ENCODE data around the gene DNAJB5. TPM values are rescaled to one million over a fixed set of nuclear protein-coding genes. Genes with fewer than 3 reads are reported as not detected.

The DNAJB5 gene
- total RNA-seq, 1 donor from 2014 or later = 57.1 TPM

DNA sequence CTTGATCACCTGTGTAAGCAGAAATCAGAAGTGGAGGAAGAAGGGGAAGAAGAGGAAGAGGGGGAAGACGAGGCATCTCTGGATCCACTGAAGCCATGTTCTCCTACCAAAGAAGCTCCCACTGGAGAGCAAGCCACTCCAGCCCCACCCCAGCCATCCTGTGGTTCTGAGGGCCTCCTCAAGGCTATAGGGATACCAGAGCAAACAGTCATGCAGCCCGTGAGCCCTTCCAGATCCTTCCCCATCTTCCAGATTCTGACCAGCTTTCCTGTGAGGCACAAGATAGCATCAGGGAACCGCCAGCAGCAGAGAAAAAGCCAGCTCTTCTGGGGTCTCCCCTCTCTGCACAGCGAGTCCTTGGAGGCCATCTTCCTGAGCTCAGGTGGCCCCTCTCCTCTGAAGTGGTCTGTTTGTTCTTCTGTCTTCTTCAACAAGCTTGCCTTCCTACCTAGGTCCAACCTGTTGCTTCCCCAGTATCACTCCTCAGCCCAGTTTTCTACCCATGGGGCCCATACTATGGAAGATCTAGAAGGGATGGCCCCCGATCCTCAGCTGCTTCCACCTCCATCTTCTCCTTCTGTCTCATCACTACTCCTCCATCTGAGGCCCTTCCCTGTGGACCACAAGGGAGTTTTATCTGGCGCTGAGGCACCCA, 53.5 kb downstream of the DNAJB5 start:
- DNase-seq (ENCODE audit: low spot score in 2 of 2) = no peak
- no peak for FAIRE-seq

DNA sequence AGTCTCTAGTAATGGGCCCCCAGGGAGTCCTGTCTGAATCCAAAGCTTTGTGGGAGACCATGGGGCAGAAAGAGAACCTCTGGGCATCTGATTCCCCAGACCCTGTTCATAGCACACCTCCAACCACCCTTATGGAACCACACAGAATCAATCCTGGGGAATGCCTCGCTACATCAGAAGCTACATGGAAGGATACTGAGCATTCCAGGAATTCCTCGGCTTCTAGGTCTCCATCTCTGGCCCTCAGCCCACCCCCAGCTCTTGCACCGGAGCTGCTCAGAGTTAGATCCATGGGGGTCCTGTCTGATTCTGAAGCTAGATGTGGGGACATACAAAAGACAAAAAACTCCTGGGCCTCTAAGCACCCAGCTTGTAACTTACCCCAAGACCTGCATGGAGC, 54.5 kb downstream of the DNAJB5 start:
- DNase-seq (ENCODE audit: low spot score in 2 of 2) (no peak), FAIRE-seq (no peak)

Other genes with a start within 250 kb of the DNAJB5 start
- gene PHF24, start 31.5 kb upstream of the DNAJB5 start, total RNA-seq = 19.2 TPM
- 205 TPM for gene VCP, start 82.9 kb downstream of the DNAJB5 start, total RNA-seq
- 18.8 TPM for gene FANCG, start 90.2 kb downstream of the DNAJB5 start, total RNA-seq
- gene PIGO, start 106.8 kb downstream of the DNAJB5 start, total RNA-seq = 6.9 TPM
- gene STOML2, start 113.4 kb downstream of the DNAJB5 start, total RNA-seq = 55.4 TPM
- 12.2 TPM for gene ATOSB, start 126.1 kb downstream of the DNAJB5 start, total RNA-seq
- gene UNC13B, start 172.3 kb downstream of the DNAJB5 start, total RNA-seq = 17.9 TPM